Keratinocyte (primary cell): Measurements from ENCODE around the gene DNMBP.

ENCODE experiments used
- CTCF ChIP-seq, 3 experiments: IDR thresholded peaks in 1 of 3; conservative IDR thresholded peaks in 1 of 3; optimal IDR thresholded peaks in 1 of 3; 2 replicates in 2 of 3; 3 replicates in 1 of 3; pipeline versions ENCODE3 to v1.5.1; 2011; ENCODE audit warnings: low read length in 3 of 3, mild to moderate bottlenecking in 3 of 3, moderate library complexity in 2 of 3, control low read depth in 1 of 3, inconsistent platforms in 1 of 3; ENCODE audit not compliant: insufficient read depth in 2 of 3; ENCODE audit errors: extremely low read depth in 1 of 3
- EZH2 ChIP-seq: IDR thresholded peaks from one replicate; pipeline ENCODE4 v1.6.1; 2012; ENCODE audit warnings: inconsistent platforms, mild to moderate bottlenecking, low read length, moderate library complexity

- TF ChIP-seq CTCF (optimal IDR thresholded peaks at IDR 0.05 in 1 of 3, IDR thresholded peaks at IDR 0.05 in 1 of 3, conservative IDR thresholded peaks at IDR 0.05 in 1 of 3; ENCODE audit: extremely low read depth in 1 of 3, insufficient read depth in 2 of 3, low read length in 3 of 3) (no peak), EZH2 (no peak)
These were observed 12.8 kb downstream of the DNMBP start for GRCh38 chr10:99996671-99997648.
